HG02938 (cell line): ENCODE data around the gene SIT1.
"Not testable (repeated sequence)": the region's sequence is repeated elsewhere in the genome, so short reads cannot be mapped to it uniquely, and the experiment has no call there.

ENCODE experiments used
- ATAC-seq: cut with Tn5 transposase; IDR thresholded peaks from one replicate; pipeline ENCODE4 v1.9.1; 2021; ENCODE audit warnings: mild to moderate bottlenecking, moderate library complexity; ENCODE audit not compliant: unreplicated experiment

SIT1 gene

GRCh38 chr9:35639225-35639624 is 11.5 kb downstream of the SIT1 start:
- not testable (repeated sequence) for ATAC-seq

DNA sequence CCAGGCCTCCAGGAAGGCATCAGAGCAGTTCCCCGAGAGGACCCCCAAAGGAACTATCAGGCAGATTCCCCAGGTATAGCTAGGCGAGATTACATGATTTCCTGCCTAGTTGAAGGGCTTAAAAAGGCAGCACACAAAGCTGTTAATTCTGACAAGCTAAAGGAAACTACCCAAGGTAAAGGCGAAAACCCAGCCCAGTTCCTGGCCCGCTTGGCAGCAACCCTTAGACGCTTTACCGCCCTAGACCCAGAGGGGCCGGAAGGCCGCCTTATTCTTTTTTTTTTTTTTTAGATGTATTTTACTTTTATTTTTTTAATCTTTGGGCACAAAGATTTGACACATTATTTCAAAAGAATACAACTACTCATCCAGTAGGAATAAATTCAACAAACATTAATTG is 12.0 kb downstream of the SIT1 start:
- not testable (repeated sequence) for ATAC-seq

- ATAC-seq = not testable (repeated sequence)
Observed at GRCh38 chr9:35637427-35637955, 13.2 kb downstream of the SIT1 start.

- ATAC-seq = not testable (repeated sequence)
Observed at GRCh38 chr9:35636877-35637246, 13.9 kb downstream of the SIT1 start.

DNA sequence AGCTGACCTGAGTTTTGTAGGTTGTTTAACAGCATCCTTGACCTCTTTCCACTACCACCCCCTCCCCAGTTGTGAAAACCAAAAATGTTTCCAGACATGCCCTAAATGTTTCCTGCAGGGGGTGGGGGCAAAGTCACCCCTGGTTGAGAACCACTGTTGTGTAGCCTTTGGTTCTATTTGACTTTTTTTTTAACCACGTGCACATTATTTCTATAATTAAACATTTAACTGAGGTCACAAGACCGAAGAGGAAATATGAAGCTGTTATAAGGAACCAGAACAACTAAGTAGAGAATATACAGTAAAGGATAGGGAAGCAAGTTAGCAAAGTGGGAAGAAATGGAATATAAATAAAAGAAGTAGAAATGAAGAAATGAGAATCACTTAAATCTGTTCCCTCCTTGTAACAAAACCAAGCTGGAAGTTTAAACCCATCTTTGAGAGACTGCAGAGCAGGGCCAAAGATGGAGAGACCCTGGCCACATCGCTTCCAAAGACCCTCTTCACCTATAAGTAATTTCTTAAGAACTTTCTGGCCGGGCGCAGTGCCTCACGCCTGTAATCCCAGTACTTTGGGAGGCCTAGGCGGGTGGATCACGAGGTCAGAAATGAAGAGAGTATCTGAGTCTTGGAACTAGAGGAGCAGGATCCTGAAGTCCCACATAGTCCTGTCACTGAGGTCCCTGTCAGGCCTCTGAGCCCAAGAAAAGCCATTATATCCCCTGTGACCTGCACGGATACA is 14.4 kb downstream of the SIT1 start:
- no peak for ATAC-seq

- ATAC-seq = no peak
Observed at GRCh38 chr9:35635730-35636129, 15.0 kb downstream of the SIT1 start.

GRCh38 chr9:35629597-35629996 is 21.1 kb downstream of the SIT1 start:
- no peak for ATAC-seq

- no peak for ATAC-seq
Observed at GRCh38 chr9:35628389-35628991, 22.2 kb downstream of the SIT1 start.

GRCh38 chr9:35627575-35627974 is 23.2 kb downstream of the SIT1 start:
- no peak for ATAC-seq

DNA sequence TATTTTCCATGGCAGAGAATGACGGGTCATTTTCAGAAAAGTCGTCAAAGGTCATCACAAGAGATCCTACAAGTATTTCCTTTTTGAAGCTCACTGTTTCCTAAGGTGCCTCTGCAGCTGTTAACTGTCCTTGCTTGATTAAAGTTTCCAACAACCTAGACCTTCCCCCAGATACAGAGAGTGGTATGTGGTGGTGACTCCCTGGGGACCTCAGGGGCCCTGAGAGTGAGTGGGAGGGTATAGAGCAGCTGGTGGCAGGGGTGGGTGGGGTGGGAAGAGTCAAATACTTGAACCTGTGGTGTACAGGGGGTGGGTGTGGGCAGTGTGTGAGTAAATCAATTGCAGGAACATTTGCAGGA is 31.0 kb downstream of the SIT1 start:
- ATAC-seq = peak; percentile 58

DNA sequence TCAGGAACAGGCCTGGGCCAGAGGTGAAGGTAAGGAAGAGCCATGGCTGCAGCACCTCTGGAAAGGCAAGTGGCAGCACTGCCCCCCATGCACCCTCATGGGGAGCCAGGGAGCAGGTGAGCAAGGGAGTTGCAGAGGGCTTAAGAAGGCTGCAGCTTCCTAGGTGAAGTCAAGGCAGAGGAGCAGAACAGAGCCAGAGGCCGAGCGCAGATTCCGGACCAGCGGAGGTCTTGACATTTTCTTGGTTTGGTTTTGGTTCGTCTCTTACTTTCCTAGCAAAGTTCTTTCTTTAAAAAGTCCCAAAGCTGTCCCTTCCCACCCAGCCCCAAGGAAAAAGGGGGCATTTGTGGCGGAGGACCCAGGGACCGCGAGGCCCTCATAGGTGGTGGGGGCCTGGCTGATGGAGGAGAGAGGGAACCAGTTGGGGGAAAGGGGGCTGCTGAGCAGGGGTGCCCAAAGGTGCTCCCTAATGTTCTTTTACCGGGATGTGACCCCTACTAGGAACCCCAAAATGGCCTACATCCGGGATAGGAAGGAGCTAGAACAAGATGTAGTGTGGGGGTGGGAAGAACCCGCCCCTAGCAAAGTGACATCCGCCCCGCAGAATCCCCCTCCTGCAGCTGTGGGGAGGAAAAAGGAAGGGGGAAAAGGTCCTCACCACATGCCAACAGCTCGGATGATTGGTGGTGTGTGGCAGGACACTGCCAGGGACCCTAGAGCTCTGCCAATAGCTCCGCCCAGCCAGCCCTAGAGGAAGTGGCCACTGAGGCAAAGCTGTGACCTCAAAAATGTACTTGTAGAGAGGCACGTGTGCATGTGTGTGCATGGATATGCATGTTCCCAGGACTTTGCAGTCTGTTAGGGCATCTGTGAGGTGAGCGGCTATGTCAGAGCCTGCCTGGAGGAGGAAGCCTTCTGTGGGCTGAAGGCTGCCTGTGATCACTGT is 31.6 kb downstream of the SIT1 start:
- peak; percentile 31 for ATAC-seq

- no peak for ATAC-seq
Observed at GRCh38 chr9:35618325-35618727, 32.4 kb downstream of the SIT1 start, which contains the start of gene CD72. Gene CD72 (minus strand): TSS chr9:35618413. CDS start chr9:35618303, 110 bp downstream.

GRCh38 chr9:35617548-35617947 is 33.2 kb downstream of the SIT1 start:
- no peak for ATAC-seq

DNA sequence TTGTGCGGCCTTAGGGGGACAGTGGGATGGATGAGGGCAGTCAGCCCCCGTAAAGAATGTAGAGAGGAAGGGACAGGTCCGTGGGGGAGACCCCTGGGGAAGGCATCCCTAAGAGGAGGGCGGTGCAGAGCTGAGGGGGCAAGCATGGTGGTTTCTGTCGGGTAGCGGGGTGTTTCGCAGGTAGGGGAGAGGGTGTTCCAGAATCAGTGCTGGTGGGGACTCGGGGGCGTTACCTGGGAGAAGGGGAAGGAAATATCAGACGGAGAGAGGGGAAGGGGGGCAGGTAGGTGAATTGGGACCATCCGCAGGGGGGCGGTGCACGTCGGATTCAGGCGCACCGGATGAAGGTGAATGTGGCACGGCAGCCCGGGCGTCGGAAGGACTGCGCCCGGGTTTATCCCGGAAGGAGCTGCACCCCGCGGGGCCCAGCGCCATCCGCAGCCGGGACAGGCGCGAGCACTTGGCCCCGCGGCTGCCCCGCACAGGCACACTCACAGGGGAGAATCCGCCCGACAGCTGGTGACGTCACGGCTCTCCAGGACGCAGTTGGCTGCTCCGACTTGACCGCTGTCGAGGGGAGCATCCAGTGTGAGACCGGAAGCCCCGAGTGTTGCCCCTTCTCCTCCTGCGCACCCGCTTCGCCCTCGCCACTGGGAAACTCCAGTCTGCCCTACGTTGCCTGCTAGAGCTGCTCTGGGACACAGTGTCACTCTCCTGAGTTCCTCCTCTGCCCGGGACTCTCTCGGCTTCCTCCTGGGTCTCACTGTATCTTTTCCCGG is 33.9 kb downstream of the SIT1 start:
- ATAC-seq = no peak

DNA sequence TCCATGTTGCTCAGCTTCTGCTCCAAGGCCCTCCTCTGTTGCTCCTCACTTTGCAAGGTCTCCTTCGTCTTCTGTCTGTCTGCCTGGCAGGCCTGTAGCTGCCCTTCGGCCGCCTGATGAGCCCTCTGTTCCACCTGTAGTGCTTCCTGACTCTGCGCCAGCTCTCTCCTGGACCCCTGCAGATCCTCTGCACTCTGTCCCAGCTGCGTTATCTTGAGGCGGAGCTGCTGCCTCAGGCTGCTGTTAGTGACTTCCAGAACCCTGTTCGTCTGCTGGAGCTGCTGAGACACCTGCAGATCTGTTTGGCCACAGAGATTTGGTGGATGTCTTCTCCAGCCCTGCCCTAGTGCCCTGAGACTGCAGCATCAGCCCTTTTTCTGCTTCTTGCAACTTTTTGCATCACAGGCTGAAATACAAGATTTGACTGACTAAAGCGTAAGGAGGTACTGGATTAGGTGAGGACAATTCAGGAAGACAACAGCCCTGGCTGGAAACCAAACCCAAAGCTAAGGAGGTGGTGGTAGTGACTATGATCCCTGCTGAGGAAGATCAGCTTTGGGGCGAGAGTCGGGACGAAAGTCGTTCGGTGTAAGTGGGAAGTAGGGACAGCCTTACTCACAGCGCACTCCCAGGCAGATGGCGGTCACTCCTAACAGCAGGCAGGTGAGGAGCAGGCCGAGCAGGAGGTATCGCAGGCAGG is 34.6 kb downstream of the SIT1 start:
- ATAC-seq = no peak

DNA sequence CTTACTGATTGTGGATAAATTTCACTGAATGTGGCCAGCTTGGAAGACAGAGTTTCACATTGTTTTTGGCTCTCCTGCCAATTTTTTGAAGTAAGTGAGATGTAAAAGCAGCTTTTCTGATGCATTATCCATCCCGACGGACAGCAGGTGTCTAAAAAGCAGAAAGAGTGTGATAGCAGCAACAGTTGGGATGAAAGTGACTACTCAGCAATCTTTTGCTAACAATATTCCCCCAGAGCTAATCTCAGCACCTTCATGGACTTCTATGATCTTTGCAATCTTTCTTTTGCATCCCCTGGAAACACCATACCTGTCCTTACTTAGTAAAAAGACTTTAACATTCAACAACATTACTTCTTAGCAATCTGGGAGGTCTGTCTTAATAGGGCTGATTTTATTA is 37.9 kb downstream of the SIT1 start:
- no peak for ATAC-seq

GRCh38 chr9:35612066-35612465 is 38.7 kb downstream of the SIT1 start:
- ATAC-seq = not testable (repeated sequence)

DNA sequence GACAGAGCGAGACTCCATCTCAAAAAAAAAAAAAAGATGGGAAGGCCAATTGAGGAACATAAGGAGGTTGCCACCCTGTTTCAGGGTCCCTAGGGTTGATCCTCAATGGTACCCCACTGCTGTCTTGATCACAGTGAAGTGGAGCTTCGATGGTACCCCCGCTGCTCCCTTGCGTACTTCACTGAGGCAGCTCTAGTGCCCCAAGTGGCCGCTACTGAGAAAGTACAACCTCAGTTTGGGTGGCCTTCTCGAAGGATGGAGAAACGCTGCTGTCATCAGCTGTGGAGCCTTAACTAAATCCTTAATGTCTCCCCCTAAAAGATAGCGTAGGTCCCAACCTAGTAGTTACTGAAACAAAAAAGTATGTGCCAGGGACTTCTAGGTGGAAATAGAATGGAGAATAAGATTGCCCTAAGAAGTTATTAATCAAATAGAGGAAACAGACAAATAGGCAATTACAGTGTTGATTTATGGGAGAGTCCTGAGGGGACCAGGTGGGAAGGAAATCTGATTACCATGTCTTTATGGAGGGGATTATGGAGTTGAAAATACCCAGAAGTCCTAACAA is 39.4 kb downstream of the SIT1 start:
- ATAC-seq = peak; percentile 77

DNA sequence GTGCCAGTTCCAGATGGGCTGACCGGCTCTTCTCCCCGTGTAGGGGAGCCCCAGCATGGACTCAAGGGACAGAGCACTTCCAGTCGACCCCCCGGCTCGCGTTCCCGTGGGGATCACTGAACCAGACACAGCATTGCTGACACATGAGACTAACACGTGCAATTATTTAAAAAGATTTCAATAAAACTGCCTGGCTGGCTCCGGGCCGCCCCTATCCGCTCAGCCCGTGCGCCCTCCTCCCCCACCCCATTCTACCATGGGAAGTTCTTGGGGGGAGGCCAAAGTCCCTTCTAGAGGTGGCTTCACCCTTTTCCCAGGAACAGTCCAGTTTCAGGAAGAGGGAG is 40.9 kb downstream of the SIT1 start:
- ATAC-seq = no peak
